ENCODE data around the gene APMAP.

APMAP gene

DNA sequence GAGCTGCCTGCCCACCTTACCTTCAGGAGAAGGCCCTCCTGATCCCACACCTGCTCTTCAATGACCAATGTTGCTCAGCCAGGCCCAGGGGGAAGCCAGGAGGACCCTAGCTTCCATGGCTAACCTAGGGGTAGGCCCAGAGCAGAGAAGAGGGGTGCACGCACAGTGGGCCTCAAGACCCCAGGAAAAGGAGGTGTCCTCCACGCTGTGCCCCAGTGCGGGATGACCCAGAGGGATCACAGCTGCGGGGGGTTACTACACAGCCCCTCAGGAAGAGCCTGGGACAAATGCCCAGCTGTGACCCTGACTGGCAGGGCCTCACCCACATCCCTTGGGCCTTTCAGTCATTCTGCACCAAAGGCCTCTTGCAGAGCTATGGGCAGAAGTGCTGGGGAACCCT is 31.6 kb upstream of the APMAP start:
- DNase-seq: no peak

DNA sequence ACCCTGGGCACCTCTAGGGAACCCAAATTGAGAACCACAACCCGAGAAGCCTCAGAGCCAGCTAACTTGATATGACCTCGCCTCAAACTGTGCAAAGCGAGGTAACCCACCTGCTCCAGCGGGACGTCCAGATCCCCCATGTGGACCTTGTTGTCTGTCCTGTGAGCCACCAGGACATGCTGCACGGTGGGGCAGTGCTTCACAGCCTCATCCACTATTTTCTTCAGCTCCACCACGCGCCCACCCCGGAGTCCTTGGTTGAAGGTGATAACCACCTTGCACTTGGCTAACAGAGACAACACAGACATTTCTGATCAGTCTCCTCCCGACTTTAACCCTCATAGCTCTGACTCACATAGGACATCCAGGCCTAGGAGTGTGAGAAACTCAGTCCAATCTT is 30.8 kb upstream of the APMAP start:
- DNase-seq: no peak

- DNase-seq: no peak
Observed at GRCh38 chr20:25022680-25023079, 30.1 kb upstream of the APMAP start.

DNA sequence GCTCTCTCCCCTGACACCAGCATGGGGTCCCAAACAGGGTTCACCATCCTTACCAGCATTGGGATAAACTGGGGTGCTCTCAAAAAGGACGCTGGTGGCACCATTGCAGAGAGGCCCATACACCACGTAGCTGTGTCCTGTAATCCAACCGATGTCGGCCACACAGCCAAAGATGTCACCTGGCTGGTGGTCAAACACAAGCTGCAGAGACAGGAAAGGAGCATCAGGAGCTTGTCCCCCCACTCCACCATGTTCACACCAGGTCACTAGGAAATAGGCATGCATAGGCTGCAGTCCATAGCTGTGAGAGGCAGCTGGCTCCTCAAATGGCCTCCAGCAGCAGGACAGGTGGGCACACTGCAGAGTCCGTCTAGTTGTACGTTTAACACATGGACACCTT is 28.8 kb upstream of the APMAP start:
- no peak for DNase-seq

DNA sequence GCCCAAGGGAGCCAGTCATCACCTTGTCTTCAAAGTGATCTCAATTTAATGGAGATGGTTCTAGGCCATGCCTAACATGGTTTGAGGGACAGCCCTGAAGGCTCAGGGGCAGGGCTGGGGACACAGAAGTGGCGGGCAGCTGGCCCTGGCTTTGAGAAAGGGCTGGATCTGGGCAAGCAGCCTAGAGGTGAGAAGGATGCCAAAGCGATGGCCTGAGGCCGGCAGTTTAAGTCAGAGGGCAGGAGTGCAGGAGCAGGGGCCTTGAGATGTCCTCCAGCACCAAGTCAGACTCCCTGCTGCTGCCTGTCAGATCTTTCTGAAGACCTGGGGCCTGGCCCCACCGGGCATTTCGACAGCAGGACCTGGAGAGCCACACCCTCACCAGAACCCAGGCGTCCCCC is 28.4 kb upstream of the APMAP start:
- no peak for DNase-seq

GRCh38 chr20:25020345-25020744 is 27.8 kb upstream of the APMAP start:
- no peak for DNase-seq

GRCh38 chr20:25019381-25020155 is 27.0 kb upstream of the APMAP start:
- DNase-seq: no peak

- no peak for DNase-seq
Observed at GRCh38 chr20:25018841-25019240, 26.3 kb upstream of the APMAP start.

GRCh38 chr20:25018425-25018824 is 25.9 kb upstream of the APMAP start:
- DNase-seq: no peak

DNA sequence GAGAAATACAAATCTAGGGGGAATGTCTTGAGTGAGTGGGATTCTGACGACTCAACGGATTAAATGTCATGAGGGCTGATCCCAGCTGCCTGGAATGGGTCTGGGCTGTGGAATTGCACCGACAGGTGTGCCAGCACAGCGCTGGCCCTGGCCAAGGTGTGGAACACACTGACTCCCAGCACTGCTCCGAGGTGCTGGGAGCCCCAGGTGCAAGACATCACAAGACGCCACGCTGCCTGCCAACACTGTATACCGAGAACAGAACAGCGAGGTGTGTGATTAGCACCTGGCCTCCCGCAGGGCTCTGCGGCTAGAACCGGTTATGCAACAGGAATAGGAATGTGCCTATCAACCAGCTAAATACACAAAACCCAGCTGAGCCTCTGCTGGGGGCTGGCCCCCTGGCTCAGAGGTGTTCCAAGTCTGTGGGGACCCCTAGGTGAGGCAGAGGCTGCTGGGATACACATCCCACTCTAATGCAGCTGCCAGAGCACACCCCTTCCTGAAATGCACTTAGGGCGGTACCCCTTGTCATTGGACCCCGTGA is 24.8 kb upstream of the APMAP start:
- peak; percentile 94 for DNase-seq

- no peak for DNase-seq
Observed at GRCh38 chr20:25016471-25016870, 23.9 kb upstream of the APMAP start.

DNA sequence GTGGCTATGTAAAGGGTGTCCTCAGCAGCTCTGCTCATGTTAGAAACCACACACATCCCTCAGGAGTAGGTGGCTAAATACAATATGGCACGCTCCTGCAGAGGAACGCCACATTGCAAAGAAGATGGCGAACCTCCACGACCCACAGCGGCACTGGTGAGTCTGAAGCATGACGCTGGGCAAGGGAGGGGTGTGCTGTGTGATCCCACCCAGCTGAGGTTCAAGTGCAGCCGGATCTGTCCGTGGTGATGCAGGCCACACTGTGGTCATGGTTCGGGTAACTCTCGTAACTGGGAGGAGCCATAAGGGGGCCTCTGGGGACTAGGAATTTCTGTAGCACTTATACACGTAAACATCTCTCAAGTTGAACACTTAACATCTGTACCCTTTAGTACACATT is 23.4 kb upstream of the APMAP start:
- no peak for DNase-seq

- DNase-seq: no peak
Observed at GRCh38 chr20:25014816-25015215, 22.3 kb upstream of the APMAP start.

DNA sequence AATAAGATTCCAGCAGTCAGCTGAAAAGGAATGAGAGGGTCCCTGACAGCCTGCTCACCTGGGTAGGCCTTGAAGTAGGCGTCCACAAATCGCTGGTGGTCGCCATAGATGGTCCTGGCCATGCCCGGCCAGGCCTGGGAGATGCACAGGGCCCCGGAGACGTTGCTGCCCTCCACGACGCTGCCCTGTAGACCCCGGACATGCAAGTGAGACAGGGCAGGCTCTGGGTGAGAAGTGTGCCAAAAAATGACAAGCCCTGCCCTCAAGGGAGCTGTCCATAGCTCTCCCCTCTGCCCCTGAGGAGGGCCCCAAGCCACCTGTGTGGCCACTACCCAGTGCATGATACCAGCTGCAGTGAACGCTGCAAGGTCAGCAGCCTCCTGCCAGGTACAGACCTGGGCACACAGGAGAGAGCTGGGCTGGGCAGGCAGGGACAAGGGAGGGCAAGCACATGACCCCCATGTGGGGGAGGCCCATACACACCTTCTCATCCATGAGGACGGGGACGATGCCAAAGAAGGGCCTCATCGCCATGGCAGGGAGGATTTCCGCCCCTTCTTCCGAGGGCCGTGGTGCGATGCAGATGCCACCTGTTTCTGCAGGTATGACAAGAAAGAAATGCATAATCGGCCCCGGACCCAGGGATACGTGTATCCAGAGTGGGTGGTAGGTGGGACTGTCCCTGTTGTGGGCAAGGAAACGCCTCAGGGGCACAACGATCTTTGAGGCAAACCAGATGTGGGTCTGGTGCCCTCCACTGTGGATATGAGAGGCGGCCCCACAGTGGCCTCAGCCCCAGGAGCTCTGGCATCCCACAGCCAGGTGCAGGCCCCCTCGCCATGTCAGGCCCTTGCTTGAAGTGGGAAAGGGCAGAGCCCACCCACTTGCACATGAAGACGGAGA is 21.2 kb upstream of the APMAP start:
- DNase-seq: no peak

GRCh38 chr20:25012616-25013189 is 20.2 kb upstream of the APMAP start:
- DNase-seq: no peak

DNA sequence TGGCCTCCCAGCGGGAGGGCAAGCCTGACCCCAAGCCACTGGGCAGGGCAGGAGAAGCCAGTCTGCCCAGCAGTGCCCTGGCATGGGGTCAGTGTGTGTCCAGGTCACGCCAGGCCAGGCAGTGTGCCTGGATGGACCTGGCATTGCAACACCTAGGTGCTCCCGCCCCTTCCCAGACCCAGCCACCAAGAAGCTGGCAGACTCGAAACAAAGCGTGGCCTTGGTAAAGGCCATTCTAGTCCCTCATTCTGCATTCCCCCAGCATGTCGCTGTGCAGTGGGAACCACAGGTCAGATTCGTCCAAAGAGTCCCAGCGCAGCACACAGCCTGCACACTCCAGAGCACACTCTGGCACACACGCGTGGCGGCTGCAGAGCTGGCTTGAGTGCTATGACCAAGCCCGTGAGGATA is 19.3 kb upstream of the APMAP start:
- DNase-seq: no peak

- DNase-seq: no peak
Observed at GRCh38 chr20:25011261-25011660, 18.7 kb upstream of the APMAP start.

GRCh38 chr20:25009218-25010145 is 16.9 kb upstream of the APMAP start:
- DNase-seq: no peak

DNA sequence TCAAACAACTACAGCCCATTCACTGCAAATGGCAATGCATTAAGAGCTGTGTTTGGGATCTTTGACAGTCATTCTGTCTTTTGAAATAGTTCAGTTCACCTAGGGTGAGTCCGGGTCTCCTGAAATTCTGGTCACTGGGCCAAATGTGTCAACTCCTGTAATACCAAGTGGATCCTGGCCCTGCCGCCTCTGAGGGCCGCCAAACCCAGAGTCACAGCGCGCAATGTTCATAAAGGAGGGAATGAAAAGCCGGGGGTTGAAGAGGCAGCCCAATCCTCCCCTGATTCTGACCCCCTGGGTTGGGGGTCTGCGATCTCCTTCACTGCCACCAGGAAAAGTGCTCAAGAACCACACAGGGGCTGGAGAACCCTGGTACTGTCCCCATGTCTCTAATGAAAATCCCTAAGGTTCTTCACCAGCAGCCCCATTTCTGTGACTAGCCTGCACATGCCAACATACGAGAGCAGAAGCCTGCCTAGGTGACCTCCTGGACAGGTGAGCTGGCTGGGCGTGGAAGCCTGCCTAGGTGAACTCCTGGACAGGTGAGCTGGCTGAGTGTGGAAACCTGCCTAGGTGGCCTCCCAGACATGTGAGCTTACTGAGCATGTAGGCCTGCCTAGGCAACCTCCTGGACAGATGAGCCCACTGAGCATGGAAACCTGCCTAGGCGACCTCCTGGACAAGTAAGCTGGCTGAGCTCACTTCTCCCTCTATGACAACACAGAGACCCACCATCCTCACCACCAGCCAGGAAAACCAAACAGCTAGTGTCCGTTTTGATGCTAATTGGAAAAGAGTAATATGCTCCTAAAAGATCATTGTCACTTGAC is 16.1 kb upstream of the APMAP start:
- no peak for DNase-seq

- DNase-seq: no peak
Observed at GRCh38 chr20:25007491-25008305, 15.1 kb upstream of the APMAP start.
